Stomach (tissue), 9 donors: Measurements from ENCODE around the gene NEMP1. TPM values are rescaled to one million over a fixed set of nuclear protein-coding genes. Genes with fewer than 3 reads are reported as not detected.

Experiments used
- DNase-seq, 2 donors: peaks; one replicate each; pipeline versions ENCODE4 v3.0.0 to v3.0.0-alpha.2; 2013 to 2019
- H3K27ac ChIP-seq, 5 donors: fragments of 200-600 bp in 4 of 5; sonication (generic) in 4 of 5; one replicate each; pipeline ENCODE4 v1.5.1; 2013 to 2019; ENCODE audit warnings: mild to moderate bottlenecking in 1 of 5, moderate library complexity in 1 of 5
- H3K27me3 ChIP-seq, 3 donors: fragments of 200-600 bp; sonication (generic); one replicate each; pipeline ENCODE4 v1.5.1; 2017 to 2019; ENCODE audit warnings: mixed run types in 1 of 3
- H3K36me3 ChIP-seq, 4 donors: fragments of 200-600 bp; sonication (generic); 1 replicate in 3 of 4; 2 replicates in 1 of 4; pipeline ENCODE4 v1.5.1; 2016 to 2019
- H3K4me1 ChIP-seq, 4 donors: fragments of 200-600 bp; sonication (generic); one replicate each; pipeline ENCODE4 v1.5.1; 2016 to 2019
- H3K4me3 ChIP-seq, 4 donors: fragments of 200-600 bp; sonication (generic) in 3 of 4; one replicate each; pipeline ENCODE4 v1.5.1; 2016 to 2019; ENCODE audit warnings: mild to moderate bottlenecking in 1 of 4
- H3K9me3 ChIP-seq, 4 donors: fragments of 200-600 bp; sonication (generic); one replicate each; pipeline ENCODE4 v1.5.1; 2016 to 2019
- EP300 ChIP-seq: sonication (generic); formaldehyde crosslinking; IDR thresholded peaks from one replicate; pipeline ENCODE4 v1.6.1; 2017; ENCODE audit warnings: antibody characterized with exemption
- POLR2A ChIP-seq, 4 donors: fragments of 450-650 bp; IDR thresholded peaks; one replicate each; pipeline ENCODE4 v1.6.1; 2016; ENCODE audit warnings: antibody characterized with exemption in 4 of 4, control low read depth in 2 of 4, mild to moderate bottlenecking in 1 of 4, moderate library complexity in 1 of 4
- POLR2AphosphoS5 ChIP-seq, 3 donors: sonication (generic); formaldehyde crosslinking; IDR thresholded peaks; one replicate each; pipeline ENCODE4 v1.6.1; 2016; ENCODE audit warnings: antibody characterized with exemption in 3 of 3
- WGBS, 5 donors: extraction: QIAGEN DNeasy Blood & Tissue Kit in 3 of 5; methylation state at CpG; one replicate each; pipeline versions ENCODE4 v1.1.5 to v1.1.7; 2013 to 2018; 5-methylcytosine and 5-hydroxymethylcytosine counted together
- intact Hi-C: fragments of 100-400 bp; cut with DNase I; formaldehyde crosslinking; loops from one replicate; pipeline ENCODE4 v1.15.1; 2023; ENCODE audit warnings: low total_unique reads
- polyA plus RNA-seq, 3 donors: library from polyadenylated mRNA; stranded (reverse); fragments of 200-250 nt; gene quantifications; one replicate each; pipeline ENCODE4 v1.2.3, GENCODE V29; 2013
- total RNA-seq, 5 donors: library from RNA; depleted of rRNA; stranded (reverse); fragments of >200 nt; gene quantifications; one replicate each; pipeline versions ENCODE4 v1.1.0 to v1.2.3, GENCODE V29; 2014 to 2016
- TF ChIP-seq, protein P1 (sequence below), 7 experiments: fragments of 450-650 bp in 4 of 7; fragments of 200-600 bp in 3 of 7; sonication (generic) in 3 of 7; IDR thresholded peaks; one replicate each; pipeline ENCODE4 v1.5.1; 2016 to 2019; ENCODE audit warnings: antibody characterized with exemption in 7 of 7, control low read depth in 2 of 7, mild to moderate bottlenecking in 1 of 7
- donor health status: healthy with polysubstance abuse.
- donor health status: Bipolar disorder and iron deficiency.
- donor health status: healthy.

The NEMP1 gene
- total and polyA plus RNA-seq, 8 donors, result 1.1 to 16.7 (median 2.5) TPM

GRCh38 chr12:57087691-57088353 is 9.2 kb upstream of the NEMP1 start:
- peak overlapping the region; percentile 87 to 93 (median 90) for H3K4me3 ChIP-seq
- no peaks in the 10 kb centered on the region for H3K9me3 ChIP-seq
- peaks cover 41 to 68% (median 54%) of the 10 kb centered on the region in 4 donors for H3K4me1 ChIP-seq
- peaks cover 17 to 20% (median 20%) of the 10 kb centered on the region in 4 donors for H3K36me3 ChIP-seq
- intact Hi-C loops, result no loop called here
- no peaks in the 10 kb centered on the region for H3K27me3 ChIP-seq
- peak; percentile 86 to 97 for DNase-seq
- H3K27ac ChIP-seq, result peak overlapping the region; percentile 93 to 99 (median 98)
- TF ChIP-seq, protein P1, sequence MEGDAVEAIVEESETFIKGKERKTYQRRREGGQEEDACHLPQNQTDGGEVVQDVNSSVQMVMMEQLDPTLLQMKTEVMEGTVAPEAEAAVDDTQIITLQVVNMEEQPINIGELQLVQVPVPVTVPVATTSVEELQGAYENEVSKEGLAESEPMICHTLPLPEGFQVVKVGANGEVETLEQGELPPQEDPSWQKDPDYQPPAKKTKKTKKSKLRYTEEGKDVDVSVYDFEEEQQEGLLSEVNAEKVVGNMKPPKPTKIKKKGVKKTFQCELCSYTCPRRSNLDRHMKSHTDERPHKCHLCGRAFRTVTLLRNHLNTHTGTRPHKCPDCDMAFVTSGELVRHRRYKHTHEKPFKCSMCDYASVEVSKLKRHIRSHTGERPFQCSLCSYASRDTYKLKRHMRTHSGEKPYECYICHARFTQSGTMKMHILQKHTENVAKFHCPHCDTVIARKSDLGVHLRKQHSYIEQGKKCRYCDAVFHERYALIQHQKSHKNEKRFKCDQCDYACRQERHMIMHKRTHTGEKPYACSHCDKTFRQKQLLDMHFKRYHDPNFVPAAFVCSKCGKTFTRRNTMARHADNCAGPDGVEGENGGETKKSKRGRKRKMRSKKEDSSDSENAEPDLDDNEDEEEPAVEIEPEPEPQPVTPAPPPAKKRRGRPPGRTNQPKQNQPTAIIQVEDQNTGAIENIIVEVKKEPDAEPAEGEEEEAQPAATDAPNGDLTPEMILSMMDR (IDR thresholded peaks at IDR 0.05), result no peak
- TF ChIP-seq POLR2AphosphoS5 (IDR thresholded peaks at IDR 0.05) (peak in 2 of 3 donors; percentile 60 to 80), POLR2A (IDR thresholded peaks at IDR 0.05) (no peak), EP300 (no peak)
- 0 to 1% (median 1%) methylated on average over 17 to 37 of the region's 37 CpGs for WGBS, 5 donors

DNA sequence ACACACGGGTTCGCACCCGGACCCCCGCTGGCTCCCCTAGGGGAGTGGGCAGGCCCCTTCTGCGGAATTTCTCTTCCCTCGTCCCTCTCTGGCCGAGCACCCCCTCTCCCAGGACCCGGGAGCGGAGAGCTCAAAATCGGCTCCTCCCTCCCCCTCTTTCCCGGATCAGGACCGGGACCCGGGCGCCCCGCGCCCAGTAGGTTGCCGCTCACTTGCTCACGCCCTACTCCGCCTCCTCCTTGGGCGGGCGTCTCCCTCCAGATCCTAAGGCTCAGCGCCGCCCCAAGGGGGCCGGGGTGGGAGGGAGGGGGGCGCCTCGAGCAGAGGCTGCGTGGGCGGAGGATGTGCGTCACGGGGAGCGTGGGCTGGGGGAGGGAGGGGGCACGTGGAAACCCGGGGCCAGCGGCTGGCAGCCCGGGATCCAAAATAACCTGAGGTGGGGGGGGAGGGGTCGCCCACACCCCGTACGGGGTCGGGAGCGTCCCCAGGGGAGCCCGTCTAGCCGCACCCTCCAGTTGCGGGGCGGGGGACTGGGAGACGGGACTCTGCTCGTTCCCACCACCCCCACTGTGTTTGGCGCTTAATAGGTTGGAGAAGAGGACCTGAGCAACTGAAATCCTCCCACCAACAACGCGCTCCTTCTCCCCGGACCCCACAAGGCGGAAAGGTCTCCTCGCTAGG is 8.6 kb upstream of the NEMP1 start:
- whole genome bisulfite sequencing, 5 donors, result 0 to 2% (median 1%) methylated on average over 19 to 51 of the region's 52 CpGs
- TF ChIP-seq EP300 (no peak), POLR2AphosphoS5 (IDR thresholded peaks at IDR 0.05) (peak; percentile 52 to 79 (median 52)), POLR2A (IDR thresholded peaks at IDR 0.05) (peak in 2 of 4 donors; percentile 8 to 30)
- TF ChIP-seq, protein P1 (IDR thresholded peaks at IDR 0.05), result no peak
- Histone ChIP-seq H3K4me3 (peak overlapping the region; percentile 87 to 93 (median 90)), H3K9me3 (no peaks in the 10 kb centered on the region), H3K36me3 (peaks cover 10 to 14% (median 13%) of the 10 kb centered on the region in 4 donors), H3K27me3 (no peaks in the 10 kb centered on the region), H3K27ac (peak overlapping the region; percentile 93 to 99 (median 98)), H3K4me1 (peaks cover 37 to 61% (median 47%) of the 10 kb centered on the region in 4 donors)
- DNase-seq, result peak; percentile 83 to 96
- intact Hi-C loops, result no loop called here

DNA sequence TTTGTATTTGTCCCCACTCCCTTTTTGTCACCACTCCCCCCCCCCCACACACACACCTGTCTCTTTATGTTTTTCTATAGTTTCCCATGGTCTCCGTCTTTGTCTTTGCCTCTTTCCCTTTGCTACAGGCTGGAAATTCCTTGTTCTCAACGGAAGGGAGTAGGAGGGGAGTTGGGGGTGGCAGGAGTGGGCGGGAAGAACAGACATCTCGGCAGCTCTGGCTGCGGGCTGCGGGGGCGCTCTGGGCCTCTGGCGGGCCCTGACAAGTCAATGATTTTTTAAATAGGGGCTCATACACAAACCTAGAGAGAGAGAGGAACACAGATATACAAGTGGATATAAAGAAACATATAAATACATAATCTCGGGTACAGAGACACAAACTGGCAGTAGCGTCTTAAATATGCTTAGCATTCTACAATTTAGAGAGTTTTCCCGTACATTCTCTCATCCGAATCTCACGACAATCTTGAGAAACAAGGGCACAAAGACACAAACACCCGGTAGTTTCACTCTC is 8.0 kb upstream of the NEMP1 start:
- 0 to 2% (median 0%) methylated on average over 14 of the region's 14 CpGs for WGBS, 5 donors
- Histone ChIP-seq H3K9me3 (no peaks in the 10 kb centered on the region), H3K4me3 (peak overlapping the region; percentile 87 to 93 (median 90)), H3K4me1 (peaks cover 31 to 55% (median 41%) of the 10 kb centered on the region in 4 donors), H3K36me3 (peaks cover 4 to 8% (median 7%) of the 10 kb centered on the region in 4 donors), H3K27ac (peak overlapping the region; percentile 93 to 99 (median 98)), H3K27me3 (no peaks in the 10 kb centered on the region)
- intact Hi-C loops, result no loop called here
- TF ChIP-seq POLR2A (IDR thresholded peaks at IDR 0.05), result no peak
- TF ChIP-seq, protein P1 (IDR thresholded peaks at IDR 0.05), result peak in 1 of 7 experiments; percentile 13
- no peak for TF ChIP-seq EP300
- no peak for TF ChIP-seq POLR2AphosphoS5 (IDR thresholded peaks at IDR 0.05)
- peak; percentile 37 to 94 for DNase-seq

DNA sequence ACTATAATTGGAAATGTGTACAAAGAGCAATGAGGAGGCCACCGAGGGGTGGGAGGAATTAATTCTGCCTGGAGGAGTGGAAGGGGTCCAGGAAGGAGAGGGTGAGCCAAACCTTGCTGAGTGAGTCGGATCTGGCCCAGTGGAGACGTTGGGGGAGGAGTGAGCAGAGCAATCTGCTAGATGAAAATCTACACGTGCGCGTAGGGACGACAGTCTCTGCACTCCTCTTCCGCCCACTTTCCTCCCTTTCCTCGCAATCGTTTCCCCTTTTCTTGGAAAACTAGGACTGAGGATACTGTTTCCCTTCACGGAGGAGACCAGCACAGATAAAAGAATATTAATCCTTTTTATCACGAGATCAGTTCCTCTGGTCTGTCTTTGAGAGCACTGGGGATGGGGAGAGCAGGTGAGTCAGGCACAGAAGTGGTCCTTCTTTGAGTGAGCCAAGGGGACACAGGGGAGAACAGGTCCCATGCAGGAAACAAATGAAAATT is 7.5 kb upstream of the NEMP1 start:
- peak overlapping the region; percentile 77 to 99 (median 98) for H3K27ac ChIP-seq
- H3K27me3 ChIP-seq, result no peaks in the 10 kb centered on the region
- peak overlapping the region; percentile 87 to 93 (median 90) for H3K4me3 ChIP-seq
- peaks cover 26 to 50% (median 36%) of the 10 kb centered on the region in 4 donors for H3K4me1 ChIP-seq
- H3K36me3 ChIP-seq, result peaks cover 0 to 3% (median 2%) of the 10 kb centered on the region in 4 donors
- H3K9me3 ChIP-seq, result no peaks in the 10 kb centered on the region
- intact Hi-C loops, result no loop called here
- WGBS, 5 donors, result 17 to 42% (median 23%) methylated on average over 12 of the region's 12 CpGs
- peak; percentile 25 to 92 for DNase-seq
- TF ChIP-seq POLR2A (IDR thresholded peaks at IDR 0.05) (no peak), POLR2AphosphoS5 (IDR thresholded peaks at IDR 0.05) (peak in 1 of 3 donors; percentile 17), EP300 (no peak)
- TF ChIP-seq, protein P1 (IDR thresholded peaks at IDR 0.05), result no peak
